NCI-H1436 (cell line): ENCODE data around the gene WDR20.
"Not testable (repeated sequence)": the region's sequence is repeated elsewhere in the genome, so short reads cannot be mapped to it uniquely, and the experiment has no call there.

ENCODE experiments used
- DNase-seq: peaks from one replicate; lab custom pipeline; 2025; lab: John Stamatoyannopoulos, UW

WDR20 gene

GRCh38 chr14:102139286-102140026 is at the start of gene WDR20:
WDR20 (plus strand) TSS chr14:102139897; CDS start chr14:102139924, 27 bp downstream.
- peak; percentile 98 for DNase-seq

GRCh38 chr14:102090713-102091112 is 49.0 kb upstream of the WDR20 start:
- DNase-seq, result no peak

- DNase-seq, result no peak
These were observed 46.9 kb upstream of the WDR20 start for GRCh38 chr14:102092806-102093205.

DNA sequence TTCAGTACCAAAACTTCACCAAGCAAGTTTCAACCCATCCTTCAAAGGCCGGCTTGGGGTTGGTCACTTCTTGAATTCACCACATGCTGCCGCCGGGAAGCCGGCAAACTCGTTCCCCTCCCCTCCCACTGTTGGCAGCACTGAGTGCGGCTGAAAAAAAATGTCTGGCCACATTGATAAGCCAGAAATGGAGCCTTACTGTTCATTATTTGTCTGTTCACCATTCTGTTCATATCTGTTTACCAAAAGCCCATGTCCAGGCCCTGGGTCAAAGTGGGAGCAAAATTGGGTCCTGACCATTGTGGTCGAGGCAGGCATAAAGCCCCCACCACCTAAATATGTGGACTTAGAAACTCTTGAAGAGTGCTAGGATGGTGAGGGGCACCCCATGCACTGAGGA is 45.6 kb upstream of the WDR20 start:
- no peak for DNase-seq

DNA sequence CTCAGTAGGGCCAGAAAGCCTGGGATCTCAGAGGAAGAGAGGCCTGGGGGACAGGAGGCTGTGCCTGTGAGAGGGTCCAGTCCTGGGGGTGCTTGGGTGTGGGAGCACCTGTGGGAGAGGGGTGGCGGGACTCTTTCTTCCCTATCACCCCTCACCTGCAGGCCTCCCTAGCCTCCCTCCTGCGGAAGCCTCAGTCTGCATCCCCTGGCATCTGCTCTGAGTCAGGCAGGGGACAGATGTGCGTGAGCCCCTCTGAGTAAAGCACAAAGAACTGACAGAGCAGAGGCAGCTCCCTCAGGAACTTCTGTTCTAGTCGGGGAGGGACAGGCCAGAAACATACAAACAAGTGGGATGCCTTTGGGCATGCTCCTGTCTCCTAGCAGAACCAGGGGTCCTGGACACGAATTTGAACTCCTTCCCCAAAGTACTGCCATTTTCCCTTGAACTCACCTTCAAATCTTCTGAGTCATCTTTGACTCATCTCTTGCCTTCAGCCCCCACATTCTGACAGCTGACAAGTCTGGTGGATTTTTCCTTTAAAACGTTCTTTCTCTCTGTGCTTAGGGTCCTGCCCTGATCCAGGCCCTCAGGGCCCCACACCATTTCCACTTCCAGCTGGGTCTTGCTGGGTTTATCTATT is 44.3 kb upstream of the WDR20 start:
- no peak for DNase-seq

- DNase-seq, result no peak
These were observed 43.7 kb upstream of the WDR20 start for GRCh38 chr14:102095871-102096568.

- DNase-seq, result peak; percentile 68
These were observed 43.0 kb upstream of the WDR20 start for GRCh38 chr14:102096569-102097188.

GRCh38 chr14:102097441-102098135 is 42.1 kb upstream of the WDR20 start:
- no peak for DNase-seq

DNA sequence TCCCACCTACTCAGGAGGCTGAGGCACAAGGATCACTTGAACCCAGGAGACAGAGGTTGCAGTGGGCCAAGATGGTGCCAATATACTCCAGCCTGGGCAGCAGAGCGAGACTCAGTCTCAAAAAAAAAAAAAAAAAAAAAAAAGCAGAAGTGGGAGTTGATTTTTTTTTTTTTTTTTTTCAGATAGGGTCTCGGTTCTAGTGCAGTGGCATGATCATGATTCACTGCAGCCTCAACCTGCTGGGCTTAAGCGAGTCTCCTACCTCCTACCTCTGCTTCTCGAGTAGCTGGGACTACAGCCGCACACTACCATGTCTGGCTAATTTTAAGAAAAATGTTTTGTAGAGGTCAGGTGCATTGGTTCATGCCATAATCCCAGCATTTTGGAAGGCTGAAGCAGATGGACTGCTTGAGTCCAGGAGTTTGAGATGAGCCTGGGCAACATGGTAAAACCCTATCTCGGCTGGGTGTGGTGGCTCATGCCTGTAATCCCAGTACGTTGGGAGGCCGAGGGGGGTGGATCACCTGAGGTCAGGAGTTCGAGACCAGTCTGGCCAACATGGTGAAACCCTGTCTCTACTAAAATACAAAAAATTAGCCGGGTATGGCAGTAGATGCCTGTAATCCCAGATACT is 36.5 kb upstream of the WDR20 start:
- DNase-seq, result no peak

DNA sequence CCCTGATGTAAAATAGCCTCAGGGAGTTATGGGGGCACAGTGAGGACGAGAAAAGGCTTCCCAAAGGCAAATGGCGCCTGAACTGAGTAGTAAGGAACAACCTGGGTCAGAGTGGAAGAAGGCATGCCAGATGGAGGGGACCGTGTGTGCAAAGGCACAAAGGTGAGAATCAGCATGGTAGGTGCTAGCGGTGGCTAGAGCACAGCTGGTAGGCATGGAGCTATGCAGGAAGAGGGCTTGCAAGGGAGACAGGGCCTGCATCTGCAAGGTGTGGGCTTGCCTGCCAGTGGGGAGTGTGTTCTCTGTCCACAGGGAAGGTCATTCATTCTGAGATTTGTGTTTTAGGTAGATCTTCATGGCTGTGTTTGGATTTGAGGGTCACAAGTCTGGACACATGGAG is 34.3 kb upstream of the WDR20 start:
- no peak for DNase-seq

DNA sequence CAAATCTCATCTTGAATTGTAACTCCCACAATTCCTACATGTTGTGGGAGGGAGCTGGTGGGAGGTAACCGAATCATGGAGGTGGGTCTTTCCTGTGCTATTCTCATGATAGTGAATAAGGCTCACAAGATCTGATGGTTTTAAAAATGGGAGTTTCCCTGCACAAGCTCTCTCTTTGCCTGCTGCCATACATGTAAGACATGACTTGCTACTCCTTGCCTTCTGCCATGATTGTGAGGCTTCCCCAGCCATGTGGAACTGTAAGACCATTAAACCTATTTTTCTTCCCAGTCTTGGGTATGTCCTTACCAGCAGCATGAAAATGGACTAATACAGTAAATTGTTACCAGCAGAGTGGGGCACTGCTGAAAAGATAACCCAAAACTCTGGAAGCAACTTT is 30.4 kb upstream of the WDR20 start:
- DNase-seq, result not testable (repeated sequence)

DNA sequence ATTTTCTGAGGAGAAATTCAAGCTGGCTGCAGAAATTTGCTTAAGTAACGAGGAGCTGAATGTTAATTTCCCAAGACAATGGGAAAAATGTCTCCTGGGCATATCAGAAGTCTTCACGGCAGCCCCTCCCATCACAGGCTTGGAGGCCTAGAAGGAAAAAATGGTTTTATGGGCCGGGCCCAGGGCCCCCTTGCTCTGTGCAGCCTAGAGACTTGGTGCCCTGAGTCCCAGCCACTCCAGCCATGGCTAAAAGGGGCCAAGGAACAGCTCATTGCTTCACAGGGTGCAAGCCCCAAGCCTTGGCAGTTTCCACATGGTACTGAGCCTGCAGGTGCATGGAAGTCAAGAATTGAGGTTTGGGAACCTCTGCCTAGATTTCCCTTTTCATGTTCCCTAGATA is 28.6 kb upstream of the WDR20 start:
- no peak for DNase-seq

- DNase-seq, result no peak
These were observed 23.1 kb upstream of the WDR20 start for GRCh38 chr14:102116361-102117180.

GRCh38 chr14:102117852-102118251 is 21.8 kb upstream of the WDR20 start:
- no peak for DNase-seq

- no peak for DNase-seq
These were observed 18.8 kb upstream of the WDR20 start for GRCh38 chr14:102120888-102121287.

DNA sequence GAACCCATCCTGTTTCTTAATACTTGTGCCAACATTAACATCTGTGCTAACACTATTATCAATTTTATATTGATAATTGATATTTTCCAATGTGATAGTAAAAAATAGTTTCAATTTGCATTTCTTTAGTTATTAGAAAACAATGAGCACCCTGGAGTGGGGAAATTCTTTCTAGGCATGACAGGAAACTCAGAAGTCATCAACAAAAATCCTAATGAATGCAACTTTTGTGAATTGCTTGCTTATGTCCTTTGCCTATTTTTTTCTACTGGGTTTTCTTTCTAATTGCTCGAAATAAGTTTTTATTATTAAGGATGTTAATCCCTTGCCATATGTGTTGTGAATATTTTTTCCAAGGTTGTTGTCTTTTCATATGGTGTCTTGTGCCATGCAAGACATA is 18.1 kb upstream of the WDR20 start:
- no peak for DNase-seq

- DNase-seq, result no peak
These were observed 15.3 kb upstream of the WDR20 start for GRCh38 chr14:102124419-102124818.

DNA sequence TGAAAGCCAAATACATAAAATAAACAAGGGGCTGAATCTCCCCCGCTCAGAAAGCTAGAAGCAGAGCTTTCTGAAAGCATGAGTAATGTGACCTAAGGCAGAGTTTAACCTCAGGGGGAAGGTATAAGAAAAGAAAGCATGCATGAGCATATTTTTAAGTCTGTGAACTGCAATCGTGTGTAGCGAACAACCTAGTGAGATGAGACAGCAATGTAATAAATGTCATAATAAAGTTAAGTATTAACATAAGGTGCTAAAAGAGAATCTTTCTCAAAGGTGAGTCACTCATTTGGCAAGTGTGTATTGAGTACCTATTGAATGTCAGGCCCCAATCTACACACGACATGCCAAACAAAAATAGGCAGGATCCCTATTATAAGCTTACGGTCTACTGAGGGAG is 14.2 kb upstream of the WDR20 start:
- no peak for DNase-seq

DNA sequence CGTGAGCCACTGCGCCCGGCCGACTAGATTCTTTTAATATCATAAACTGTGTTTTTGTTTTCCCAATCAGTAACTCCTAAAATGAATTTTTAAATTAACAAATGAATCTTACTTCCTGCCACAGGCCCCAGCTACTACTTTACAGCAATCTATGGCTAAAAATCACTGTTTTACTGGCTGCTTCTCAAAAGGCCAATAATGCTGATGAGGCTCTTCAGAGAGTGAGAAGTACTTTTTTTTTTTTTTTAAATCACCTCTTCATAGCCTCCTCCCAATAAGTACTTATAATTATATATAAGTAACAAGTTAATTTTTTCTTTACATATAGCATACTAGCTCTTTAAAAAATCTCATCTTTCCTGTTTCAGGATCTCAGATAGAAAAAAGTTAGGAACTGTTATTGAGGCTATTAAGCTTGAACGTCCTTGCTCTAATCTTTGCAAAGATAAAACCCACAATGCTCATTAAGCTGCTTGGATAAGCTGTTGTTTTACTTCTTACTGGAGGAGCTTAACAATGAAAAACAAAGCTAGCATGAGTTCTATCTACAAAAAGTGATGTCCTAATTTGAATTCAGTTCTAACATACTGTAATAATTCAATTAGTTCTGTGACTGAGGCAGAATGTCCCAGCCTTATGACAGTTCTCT is 12.8 kb upstream of the WDR20 start:
- DNase-seq, result no peak

- no peak for DNase-seq
These were observed 8.0 kb upstream of the WDR20 start for GRCh38 chr14:102131741-102132140.
